Measurements from ENCODE around the gene GAK.

DNA sequence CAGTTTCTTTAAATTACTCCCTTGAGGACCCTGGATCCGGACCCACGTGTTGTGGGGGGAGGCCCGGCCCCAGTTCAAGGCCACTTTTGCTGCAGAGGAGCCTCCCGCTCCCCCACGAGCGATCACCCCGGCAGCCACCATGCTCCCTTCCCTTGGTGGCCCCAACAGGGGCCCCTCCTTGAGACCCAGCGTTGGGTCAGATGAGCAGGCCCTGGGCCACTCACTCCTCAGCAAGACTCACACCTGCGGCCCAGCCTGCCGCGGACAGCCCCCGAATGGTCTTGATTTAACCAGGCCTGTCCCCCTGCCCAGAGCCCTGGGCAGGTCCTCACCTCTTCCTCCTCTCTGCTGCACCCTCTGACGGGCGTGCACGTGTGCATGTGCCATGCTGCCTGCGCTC lies 110.5 kb downstream of the GAK start:
- TF ChIP-seq, protein P1, sequence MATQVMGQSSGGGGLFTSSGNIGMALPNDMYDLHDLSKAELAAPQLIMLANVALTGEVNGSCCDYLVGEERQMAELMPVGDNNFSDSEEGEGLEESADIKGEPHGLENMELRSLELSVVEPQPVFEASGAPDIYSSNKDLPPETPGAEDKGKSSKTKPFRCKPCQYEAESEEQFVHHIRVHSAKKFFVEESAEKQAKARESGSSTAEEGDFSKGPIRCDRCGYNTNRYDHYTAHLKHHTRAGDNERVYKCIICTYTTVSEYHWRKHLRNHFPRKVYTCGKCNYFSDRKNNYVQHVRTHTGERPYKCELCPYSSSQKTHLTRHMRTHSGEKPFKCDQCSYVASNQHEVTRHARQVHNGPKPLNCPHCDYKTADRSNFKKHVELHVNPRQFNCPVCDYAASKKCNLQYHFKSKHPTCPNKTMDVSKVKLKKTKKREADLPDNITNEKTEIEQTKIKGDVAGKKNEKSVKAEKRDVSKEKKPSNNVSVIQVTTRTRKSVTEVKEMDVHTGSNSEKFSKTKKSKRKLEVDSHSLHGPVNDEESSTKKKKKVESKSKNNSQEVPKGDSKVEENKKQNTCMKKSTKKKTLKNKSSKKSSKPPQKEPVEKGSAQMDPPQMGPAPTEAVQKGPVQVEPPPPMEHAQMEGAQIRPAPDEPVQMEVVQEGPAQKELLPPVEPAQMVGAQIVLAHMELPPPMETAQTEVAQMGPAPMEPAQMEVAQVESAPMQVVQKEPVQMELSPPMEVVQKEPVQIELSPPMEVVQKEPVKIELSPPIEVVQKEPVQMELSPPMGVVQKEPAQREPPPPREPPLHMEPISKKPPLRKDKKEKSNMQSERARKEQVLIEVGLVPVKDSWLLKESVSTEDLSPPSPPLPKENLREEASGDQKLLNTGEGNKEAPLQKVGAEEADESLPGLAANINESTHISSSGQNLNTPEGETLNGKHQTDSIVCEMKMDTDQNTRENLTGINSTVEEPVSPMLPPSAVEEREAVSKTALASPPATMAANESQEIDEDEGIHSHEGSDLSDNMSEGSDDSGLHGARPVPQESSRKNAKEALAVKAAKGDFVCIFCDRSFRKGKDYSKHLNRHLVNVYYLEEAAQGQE (IDR thresholded peaks at IDR 0.05; ENCODE audit: borderline replicate concordance), result no peak
- TF ChIP-seq EZH2 (IDR thresholded peaks at IDR 0.05; ENCODE audit: borderline replicate concordance, insufficient read depth, low read length, poor library complexity, severe bottlenecking) (no peak), CTCF (IDR thresholded peaks at IDR 0.05; ENCODE audit: poor library complexity, severe bottlenecking) (no peak)
